Measurements from ENCODE around the gene PLA2G5. TPM values are rescaled to one million over a fixed set of nuclear protein-coding genes. Genes with fewer than 3 reads are reported as not detected.

The PLA2G5 gene
- total RNA-seq, 3 donors from 2014 or later, result 0.78 to 16.2 (median 0.94) TPM

DNA sequence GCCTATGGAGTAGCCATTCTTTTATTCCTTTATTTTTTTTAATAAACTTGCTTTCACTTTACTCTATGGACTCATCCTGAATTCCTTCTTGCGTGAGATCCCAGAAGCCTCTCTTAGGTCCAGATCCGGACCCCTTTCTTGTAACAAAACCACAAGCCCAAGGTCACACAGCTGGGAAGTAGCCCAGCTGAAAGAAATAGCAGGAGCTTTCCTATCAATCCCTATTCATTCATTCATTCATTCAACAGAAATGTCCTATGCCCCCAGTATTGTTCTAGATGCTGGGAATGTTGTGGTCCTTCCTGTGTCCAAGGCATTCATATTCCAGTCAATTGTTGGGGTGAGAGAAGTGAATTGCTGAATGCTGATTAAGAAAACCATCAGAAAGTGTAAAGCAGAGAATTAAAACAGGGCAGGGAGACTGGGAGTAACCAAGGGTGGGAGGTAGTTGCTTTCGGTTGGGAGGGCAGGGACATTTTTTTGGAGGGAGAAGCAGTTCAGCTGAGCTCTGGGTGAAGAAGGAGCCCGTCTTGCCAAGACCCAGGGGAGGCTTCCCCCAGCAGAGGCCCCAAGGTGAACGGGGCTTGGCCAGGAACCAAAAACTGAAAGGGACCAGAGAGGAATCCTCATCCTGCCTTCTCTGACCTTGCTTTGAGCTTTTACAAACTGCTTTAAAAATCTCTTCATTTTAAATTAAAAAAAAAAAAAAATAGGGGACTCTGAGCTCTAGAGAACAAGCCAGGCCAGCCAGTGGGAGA lies 38.6 kb downstream of the PLA2G5 start:
- Histone ChIP-seq H3K36me3 (ENCODE audit: low read depth) (no peaks in the 10 kb centered on the region), H3K9me3 (no peaks in the 10 kb centered on the region), H3K4me1 (ENCODE audit: low read depth) (no peaks in the 10 kb centered on the region), H3K4me3 (no peak overlapping the region)
- DNase-seq, result no peak
- intact Hi-C loops (cut with DNase I, micrococcal nuclease), result no loop called here
- TF ChIP-seq, protein P1, sequence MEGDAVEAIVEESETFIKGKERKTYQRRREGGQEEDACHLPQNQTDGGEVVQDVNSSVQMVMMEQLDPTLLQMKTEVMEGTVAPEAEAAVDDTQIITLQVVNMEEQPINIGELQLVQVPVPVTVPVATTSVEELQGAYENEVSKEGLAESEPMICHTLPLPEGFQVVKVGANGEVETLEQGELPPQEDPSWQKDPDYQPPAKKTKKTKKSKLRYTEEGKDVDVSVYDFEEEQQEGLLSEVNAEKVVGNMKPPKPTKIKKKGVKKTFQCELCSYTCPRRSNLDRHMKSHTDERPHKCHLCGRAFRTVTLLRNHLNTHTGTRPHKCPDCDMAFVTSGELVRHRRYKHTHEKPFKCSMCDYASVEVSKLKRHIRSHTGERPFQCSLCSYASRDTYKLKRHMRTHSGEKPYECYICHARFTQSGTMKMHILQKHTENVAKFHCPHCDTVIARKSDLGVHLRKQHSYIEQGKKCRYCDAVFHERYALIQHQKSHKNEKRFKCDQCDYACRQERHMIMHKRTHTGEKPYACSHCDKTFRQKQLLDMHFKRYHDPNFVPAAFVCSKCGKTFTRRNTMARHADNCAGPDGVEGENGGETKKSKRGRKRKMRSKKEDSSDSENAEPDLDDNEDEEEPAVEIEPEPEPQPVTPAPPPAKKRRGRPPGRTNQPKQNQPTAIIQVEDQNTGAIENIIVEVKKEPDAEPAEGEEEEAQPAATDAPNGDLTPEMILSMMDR (IDR thresholded peaks at IDR 0.05), result no peak
- ATAC-seq, result no peak

DNA sequence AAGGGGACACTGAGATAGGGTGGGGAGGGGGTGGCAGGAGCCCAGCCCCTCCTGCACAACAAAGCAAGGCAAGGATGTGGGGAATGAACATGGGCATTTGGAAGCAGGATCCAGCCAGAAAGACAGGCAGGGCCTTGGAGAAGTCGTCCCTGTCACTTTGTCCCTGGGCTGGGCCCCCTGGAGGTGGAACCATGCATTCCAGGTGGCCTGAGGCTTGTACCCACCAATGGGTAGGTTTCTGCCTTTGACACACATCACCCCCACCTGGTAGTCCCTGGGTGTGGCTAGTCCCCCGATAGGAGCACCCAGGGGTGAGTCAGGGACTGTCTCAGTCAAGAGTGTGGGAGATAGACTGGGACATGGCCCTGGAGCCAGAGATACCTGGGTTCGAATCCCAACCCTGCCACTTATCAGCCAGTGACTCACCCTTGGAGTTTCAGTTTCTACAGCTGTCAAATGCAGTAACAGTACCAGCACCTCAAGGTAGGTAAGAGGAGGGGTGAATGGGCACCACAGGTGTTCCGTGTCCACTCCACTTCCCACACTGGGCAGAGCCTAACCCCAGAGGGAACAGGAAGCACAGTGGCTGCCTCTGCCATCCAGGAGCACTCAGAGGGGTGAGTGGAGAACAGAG lies 39.3 kb downstream of the PLA2G5 start:
- Histone ChIP-seq H3K4me1 (ENCODE audit: low read depth) (no peaks in the 10 kb centered on the region), H3K4me3 (no peak overlapping the region), H3K36me3 (ENCODE audit: low read depth) (no peaks in the 10 kb centered on the region), H3K9me3 (no peaks in the 10 kb centered on the region)
- peak; percentile 44 for ATAC-seq
- DNase-seq, result no peak
- TF ChIP-seq, protein P1 (IDR thresholded peaks at IDR 0.05), result no peak
- intact Hi-C loops (cut with DNase I, micrococcal nuclease), result no loop called here

DNA sequence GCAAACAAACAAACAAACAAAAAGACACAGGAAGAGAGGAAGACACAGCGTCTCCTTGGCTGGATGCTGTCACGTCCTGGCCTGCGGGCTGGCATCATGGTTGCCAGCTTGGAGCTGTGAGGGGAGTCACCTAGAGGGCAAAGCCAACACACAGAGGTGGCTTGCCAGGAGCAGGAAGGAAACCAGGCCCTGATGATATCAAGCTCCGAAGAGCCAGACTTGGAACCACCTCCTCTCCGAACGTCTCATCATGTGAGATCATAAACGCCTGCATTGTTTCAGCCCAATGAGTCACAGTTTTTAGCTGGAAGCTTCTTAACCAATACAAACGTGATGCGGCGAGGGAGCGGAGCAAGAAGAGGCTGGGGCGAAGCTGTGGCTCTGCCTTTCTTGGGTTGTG lies 40.7 kb downstream of the PLA2G5 start:
- Histone ChIP-seq H3K4me1 (ENCODE audit: low read depth) (no peaks in the 10 kb centered on the region), H3K9me3 (no peaks in the 10 kb centered on the region), H3K4me3 (no peak overlapping the region), H3K36me3 (ENCODE audit: low read depth) (no peaks in the 10 kb centered on the region)
- ATAC-seq (no peak), DNase-seq (no peak)
- TF ChIP-seq, protein P1 (IDR thresholded peaks at IDR 0.05), result no peak
- intact Hi-C loops (cut with DNase I, micrococcal nuclease), result no loop called here

DNA sequence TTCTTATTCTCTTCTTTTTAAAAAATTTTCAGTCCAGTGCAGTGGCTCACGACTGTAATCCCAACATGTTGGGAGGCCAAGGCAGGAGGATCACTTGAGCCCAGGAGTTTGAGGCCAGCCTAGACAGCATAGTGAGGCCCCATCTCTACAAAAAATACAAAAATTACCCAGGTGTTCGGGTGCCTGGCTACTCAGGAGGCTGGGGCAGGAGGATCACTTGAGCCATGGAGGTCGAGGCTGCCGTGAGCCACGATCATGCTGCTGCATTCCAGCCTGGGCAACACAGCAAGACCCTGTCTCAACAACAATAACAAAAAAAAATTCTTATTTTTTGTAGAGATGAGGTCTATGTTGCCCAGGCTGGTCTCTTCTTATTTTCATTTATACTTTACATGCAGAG lies 41.5 kb downstream of the PLA2G5 start:
- ATAC-seq, result no peak
- TF ChIP-seq, protein P1 (IDR thresholded peaks at IDR 0.05), result no peak
- no peak overlapping the region for H3K4me3 ChIP-seq
- no peaks in the 10 kb centered on the region for H3K36me3 ChIP-seq (ENCODE audit: low read depth)
- no peaks in the 10 kb centered on the region for H3K4me1 ChIP-seq (ENCODE audit: low read depth)
- DNase-seq, result no peak
- intact Hi-C loops (cut with DNase I, micrococcal nuclease), result no loop called here
- no peaks in the 10 kb centered on the region for H3K9me3 ChIP-seq

DNA sequence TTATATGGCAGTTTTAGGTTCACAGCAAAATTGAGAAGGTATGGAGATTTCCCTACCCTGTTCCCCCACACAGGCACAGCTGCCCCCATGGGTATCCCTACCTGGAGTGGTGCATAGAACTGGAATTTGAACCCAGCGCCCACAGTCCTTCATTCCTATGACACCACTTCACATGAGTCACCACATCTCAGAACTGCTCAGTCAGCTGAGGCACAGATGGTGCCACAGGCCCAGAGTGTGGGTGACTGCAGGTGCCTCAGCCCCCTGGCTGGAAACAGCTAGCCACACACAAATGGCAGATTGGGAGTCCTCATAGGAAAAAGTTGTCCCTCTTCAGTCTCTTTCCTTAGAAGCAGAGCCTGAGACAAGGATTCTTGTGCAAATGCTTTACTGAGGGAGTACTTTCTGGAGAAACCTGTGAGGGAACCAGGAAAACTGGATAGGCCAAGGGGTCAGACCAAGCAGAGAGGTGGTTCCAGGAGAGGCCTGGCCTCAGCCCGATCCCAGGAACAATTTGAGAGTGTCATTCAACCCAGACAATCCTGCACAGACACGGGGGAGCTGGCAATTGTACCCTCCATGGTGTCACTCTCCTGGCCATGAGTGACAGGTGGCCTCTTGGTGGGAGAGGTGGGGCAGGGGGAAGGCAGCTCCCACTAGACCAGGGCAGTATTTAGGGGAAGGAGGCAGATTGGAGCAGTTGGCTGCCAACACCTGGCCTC lies 42.4 kb downstream of the PLA2G5 start:
- no peak for DNase-seq
- Histone ChIP-seq H3K4me3 (no peak overlapping the region), H3K36me3 (ENCODE audit: low read depth) (no peaks in the 10 kb centered on the region), H3K9me3 (no peaks in the 10 kb centered on the region), H3K4me1 (ENCODE audit: low read depth) (no peaks in the 10 kb centered on the region)
- TF ChIP-seq, protein P1 (IDR thresholded peaks at IDR 0.05), result no peak
- ATAC-seq, result peak; percentile 22
- intact Hi-C loops (cut with DNase I, micrococcal nuclease), result no loop called here
